Activated CD4-positive, CD25-positive, alpha-beta regulatory T cell (primary cell): ENCODE results near the gene WDR88.
A peak's percentile ranks its signal among the peaks of the same experiment; 100 is the strongest.
"Not testable (repeated sequence)": the region's sequence is repeated elsewhere in the genome, so short reads cannot be mapped to it uniquely, and the experiment has no call there.

Experiments
- DNase-seq, 4 experiments: peaks; one replicate each; lab custom pipeline; 2025; lab: John Stamatoyannopoulos, UW

The WDR88 gene

DNA sequence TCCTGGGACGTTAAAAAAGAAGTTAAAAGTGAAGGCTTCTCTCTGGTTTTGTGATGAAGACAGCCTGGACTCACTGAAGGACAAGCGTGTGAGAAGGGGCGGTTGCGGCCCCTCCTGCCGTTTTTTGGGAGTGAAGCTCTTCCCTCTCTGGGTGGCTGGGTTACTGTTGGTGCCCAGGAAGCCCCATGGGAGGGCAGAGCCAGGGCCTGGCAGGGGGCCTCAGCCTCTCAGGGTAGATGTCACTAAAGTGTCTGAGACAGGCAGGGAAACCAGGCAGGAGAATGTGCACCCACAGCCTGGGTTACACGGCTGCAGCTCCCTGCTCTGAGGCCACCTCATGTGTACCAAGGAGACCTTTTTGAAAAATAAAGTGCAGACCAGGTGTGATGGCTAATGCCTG is 1.5 kb upstream of the WDR88 start:
- DNase-seq = no peak

GRCh38 chr19:33132425-33132824 is 511 bp downstream of the WDR88 start:
- DNase-seq = no peak

- no peak for DNase-seq
These were observed 1.6 kb downstream of the WDR88 start for GRCh38 chr19:33133438-33134031.

DNA sequence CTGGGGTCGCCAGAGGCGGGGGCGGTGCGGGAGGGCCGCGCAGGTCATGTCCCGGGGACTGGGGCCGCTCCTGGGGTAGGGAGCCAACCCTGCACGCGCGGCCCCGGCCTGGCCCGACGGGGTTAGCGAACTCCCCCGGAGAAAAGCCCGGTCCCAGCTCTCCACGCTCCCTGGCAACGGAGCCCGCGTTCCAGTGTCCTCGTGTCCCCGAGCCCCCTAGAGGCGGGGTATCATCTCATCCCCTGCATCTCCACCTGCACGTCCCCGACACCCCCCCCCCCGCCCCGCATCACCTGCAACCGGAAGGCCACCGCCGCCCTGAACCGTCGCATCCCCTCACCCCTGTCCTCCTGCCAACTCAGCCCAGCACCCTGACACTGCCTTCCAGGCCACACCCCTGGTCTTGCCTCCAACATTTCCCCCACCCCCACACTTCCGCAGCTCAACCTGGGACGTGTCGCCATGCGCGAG is 2.7 kb downstream of the WDR88 start:
- DNase-seq = peak in 2 of 4 experiments; percentile 15 to 42

DNA sequence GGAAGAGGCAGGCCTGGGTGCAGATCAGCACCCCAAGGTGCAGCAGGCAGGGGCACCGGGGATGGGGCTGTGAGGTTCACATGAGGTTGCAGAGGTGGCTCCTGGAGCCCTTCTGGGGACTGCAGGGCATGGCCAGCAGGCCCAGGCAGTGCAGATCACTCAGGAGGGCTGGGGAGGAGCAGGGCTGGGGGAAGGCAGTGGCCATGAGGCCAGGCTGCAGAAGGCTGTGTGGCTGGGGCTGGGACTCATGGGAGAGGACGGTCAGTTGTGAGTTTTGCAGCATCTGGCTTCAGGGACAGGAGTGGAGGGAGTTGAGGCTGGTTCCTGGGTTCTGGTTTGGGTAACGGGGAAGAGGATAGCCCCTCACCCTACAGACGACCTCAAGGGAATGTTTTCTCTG is 7.3 kb downstream of the WDR88 start:
- no peak for DNase-seq

DNA sequence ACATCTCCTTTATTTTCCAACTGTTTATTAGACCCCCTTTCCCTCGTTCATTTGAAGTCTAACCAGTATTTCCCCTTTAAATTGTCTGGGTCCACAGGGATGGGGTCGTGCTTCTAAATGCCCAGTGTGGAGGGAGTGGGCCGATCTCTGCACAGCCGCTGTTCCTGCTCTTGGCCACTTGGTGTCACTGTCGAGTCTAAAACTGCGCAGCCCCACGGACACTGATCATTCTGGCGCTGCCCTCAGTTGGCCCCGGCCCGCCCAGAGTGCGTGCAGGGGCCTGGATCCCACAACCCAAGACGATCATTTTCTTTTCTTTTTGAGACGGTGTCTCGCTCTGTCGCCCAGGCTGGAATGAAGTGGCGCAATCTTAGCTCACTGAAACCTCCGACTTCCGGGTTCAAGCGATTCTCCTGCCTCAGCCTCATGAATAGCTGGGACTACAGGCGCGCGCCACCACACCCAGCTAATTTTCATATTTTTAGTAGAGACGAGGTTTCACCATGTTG is 12.0 kb downstream of the WDR88 start:
- DNase-seq = peak; percentile 9 to 31 (median 22)

GRCh38 chr19:33146209-33146608 is 14.3 kb downstream of the WDR88 start:
- DNase-seq = no peak

GRCh38 chr19:33147538-33147937 is 15.6 kb downstream of the WDR88 start:
- DNase-seq = no peak

DNA sequence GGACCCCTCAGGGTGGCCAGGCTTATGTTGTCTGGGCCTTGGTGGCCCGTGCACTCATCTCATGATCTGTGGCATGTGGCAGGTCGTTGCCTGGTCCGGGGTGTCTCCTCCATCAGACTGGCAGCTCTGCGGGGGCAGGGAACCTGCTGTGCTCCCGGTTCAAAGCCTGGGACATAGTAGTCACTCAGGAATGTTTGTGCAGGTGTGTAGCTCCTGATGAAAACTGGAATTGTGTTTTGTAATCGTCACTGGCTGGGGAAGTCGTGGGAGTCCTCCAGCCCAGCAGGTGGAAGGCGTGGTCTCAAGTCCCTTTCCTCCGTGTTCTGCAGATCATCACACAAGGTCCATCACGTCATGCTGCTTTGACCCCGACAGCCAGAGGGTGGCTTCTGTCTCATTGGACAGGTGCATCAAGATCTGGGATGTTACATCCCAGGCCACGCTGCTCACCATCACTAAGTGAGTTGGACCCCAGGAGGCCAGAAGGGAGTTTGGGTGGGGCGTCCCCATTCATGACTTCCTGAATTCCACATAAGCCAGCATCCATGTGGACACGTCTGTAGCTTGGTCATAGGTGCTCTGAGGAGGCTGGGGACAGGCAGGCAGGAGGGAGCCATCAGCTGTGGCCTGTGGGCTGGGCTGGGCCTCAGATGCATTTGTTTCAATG is 19.1 kb downstream of the WDR88 start:
- DNase-seq = no peak

DNA sequence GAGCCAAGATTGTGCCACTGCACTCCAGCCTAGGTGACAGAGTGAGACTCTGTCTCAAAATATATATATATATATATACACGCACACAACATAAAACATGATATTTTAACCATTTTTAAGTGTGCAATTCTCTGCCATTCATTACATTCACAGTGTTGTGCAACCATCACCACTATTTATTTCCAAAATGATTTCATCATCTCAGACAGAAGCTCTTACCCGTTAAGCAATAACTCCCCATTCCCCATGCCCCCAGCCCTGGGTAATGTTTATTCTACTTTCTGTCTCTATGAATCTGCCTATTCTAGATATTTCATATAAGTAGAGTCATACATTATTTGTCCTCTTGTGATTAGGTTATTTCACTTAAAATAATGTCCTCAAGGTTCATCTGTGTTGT is 20.3 kb downstream of the WDR88 start:
- DNase-seq = no peak

DNA sequence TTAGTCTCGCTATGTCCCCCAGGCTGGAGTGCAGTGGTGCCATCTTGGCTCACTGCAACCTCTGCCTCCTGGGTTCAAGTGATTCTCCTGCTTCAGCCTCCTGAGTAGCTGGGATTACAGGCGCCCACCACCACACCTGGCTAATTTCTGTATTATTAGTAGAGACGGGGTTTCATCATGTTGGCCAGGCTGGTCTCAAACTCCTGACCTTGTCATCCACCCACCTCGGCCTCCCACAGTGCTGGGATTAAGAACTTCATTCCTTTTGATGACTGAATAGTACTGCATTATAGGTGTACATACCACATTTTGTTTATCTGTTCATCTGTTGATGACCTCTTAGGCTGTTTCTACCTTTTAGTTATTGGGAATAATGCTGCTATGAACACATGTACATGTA is 20.7 kb downstream of the WDR88 start:
- DNase-seq = not testable (repeated sequence)

GRCh38 chr19:33154313-33154712 is 22.4 kb downstream of the WDR88 start:
- DNase-seq = not testable (repeated sequence)

- no peak for DNase-seq
These were observed 24.4 kb downstream of the WDR88 start for GRCh38 chr19:33156334-33156733.

DNA sequence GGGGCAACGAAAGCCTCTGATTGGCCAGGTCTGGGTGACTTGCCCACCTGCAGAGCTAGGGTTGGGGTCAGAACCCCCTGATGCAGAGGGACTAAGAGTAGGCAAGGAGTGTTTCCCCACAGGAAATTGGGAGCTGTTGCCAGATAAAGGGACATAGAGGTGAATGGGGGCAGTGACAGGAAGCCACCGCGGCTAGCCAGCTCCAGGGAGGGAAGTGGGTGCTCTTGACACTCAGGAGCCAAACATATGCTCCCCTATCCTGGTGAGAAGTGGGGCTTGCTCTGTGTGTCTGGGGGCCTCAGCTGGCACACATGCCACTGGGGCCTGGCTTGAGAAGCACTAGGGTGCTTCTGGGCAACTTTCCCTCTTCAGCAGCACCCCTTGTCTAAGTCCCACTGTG is 26.0 kb downstream of the WDR88 start:
- DNase-seq = no peak

GRCh38 chr19:33158365-33158764 is 26.5 kb downstream of the WDR88 start:
- DNase-seq = no peak

DNA sequence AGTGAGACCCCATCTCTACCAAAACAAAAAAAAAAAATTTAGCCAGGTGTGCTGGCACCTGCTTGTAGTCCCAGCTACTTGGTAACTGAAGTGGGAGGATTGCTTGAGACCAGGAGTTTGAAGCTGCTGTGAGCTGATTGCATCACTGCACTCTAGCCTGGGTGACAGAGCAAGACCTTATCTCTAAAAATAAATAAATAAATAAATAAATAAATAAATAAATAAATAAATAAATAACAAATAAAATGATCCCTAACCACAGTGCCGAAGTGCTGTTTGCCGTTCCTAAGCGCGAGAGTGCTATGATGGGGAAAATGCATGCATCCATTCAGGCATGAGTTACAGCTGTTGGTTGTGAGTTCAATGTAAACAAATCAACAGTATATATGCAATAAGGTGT is 27.2 kb downstream of the WDR88 start:
- DNase-seq = no peak

DNA sequence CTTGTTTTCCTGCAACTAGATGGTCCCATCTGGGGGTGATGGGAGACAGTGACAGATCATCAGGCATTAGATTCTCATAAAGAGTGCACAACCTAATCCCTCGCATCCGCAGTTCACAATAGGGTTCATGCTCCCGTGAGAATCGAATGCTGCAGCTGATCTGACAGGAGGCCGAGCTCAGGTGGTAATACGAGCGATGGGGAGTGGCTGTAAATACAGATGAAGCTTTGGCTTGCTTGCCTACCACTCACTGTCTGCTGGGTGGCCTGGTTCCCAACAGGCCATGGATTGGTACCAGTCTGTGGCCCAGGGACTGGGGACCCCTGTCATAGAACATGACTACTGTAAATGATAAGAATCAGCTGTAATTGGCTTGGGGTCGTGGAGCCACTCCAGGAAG is 28.0 kb downstream of the WDR88 start:
- DNase-seq = no peak

DNA sequence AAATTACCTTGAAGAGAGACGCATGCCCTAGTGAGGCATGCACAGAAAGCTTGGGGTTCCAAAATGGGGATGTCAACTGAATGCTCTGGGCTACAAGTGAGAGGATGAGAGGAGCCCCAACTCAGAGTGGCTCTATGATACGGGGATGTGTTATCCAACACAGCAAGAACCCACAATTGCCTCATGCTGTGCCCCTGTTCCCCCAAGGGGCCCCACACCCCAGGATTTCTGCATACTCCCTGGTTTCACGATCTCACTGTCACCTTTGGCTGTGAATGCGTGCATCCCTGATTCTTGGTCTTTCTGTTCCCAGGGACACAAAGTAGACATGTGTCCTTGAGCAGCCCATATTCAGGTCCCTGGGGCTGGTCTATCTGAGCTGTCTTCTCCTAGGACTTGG is 29.3 kb downstream of the WDR88 start:
- DNase-seq = no peak

DNA sequence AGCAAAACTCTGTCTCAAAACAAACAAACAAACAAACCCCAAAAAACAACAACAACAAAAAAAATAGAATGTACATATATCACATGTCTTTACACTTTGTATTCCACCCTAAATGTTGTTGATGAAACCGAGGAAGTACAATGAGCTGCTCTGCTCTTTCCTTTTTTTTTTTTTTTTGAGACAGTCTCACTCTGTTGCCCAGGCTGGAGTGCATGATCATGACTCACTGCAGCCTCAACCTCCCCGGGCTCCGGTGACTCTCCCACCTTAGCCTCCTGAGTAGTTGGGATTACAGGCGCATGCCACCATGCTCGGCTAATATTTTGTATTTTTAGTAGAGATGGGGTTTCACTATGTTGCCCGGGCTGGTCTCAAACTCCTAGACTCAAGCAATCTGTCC is 31.6 kb downstream of the WDR88 start:
- DNase-seq = no peak

- not testable (repeated sequence) for DNase-seq
These were observed 34.1 kb downstream of the WDR88 start for GRCh38 chr19:33166037-33166436.

- no peak for DNase-seq
These were observed 35.5 kb downstream of the WDR88 start for GRCh38 chr19:33167438-33167837.

- DNase-seq = no peak
These were observed 36.6 kb downstream of the WDR88 start for GRCh38 chr19:33168528-33168927.

GRCh38 chr19:33171222-33171795 is 39.4 kb downstream of the WDR88 start:
- no peak for DNase-seq
